ENCODE data around the gene NMD3. TPM values are rescaled to one million over a fixed set of nuclear protein-coding genes. Genes with fewer than 3 reads are reported as not detected.

NMD3 gene
- total RNA-seq, 1 donor from 2014 or later = 35.3 TPM

DNA sequence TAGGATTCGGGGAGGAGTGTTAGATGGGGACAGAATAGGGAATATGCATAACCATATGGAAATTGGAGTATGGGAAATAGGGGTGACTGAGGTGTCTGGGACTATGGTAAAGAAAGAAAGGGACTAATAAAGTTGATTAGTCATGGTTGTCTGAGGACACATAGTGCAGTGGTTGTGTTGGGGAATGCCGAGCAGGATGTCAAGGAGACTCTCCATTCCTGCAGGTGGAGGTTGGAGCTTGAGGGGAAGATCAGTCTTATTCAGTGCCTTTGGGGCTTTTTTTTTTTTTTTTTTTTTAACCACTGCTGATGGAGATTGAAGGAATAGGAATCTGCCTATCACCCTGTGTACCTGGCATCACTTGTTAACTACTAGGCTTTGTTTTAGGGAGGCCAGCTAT, 10.8 kb downstream of the NMD3 start:
- no peak for ATAC-seq

DNA sequence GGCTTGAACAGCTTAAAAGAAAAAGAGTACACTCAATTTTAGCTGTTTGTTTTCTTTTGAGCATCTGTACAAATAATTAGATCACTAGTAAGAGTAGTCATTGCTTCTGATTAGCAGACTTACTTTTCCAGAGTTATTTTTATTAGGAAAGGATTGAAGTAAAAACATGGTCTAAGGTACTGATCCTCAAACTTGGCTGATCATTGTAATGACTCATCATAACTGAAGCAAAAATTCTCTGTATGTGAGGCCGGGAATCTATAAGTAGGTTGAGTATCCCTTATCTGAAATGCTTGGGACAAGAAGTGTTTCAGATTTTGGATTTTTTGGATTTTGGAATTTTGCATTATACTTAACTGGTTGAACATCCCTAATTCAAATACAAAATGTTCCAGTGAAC, 12.4 kb downstream of the NMD3 start:
- no peak for ATAC-seq

DNA sequence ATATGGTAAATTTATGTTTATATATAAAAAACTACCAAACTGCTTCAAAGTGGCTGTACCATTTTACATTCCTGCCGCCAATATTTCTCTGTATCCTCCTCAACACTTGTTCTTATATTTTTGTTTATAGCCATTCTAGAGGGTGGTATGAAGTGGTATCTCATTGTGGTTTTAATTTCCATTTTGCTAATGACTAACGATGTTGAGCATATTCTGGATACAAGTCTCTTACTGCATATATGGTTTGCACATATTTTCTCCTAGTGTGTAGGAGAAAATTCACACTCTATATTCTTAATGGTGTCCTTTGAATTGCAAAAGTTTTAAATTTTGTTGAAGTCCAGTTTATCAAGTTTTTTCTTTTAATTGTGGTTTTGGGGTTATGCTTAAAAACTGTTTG, 15.1 kb downstream of the NMD3 start:
- ATAC-seq = no peak

DNA sequence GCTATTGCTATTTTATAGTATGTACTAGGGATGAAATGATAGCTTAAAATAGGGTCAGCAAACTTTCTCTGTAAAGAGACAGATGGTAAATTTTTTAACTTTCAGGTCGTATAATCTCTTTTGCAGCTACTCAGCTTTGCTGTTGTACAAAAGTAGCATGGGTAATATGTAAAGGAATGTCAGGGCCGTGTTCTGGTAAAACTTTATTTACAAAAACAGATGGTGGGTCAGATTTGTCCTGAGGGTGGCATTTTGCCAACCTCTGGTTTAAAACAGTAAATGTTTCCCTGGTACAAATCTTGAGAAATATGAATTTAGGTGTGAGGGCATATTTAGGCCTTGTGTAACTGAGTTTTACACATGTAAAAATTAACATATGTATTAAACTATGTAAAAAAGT, 18.6 kb downstream of the NMD3 start:
- no peak for ATAC-seq

DNA sequence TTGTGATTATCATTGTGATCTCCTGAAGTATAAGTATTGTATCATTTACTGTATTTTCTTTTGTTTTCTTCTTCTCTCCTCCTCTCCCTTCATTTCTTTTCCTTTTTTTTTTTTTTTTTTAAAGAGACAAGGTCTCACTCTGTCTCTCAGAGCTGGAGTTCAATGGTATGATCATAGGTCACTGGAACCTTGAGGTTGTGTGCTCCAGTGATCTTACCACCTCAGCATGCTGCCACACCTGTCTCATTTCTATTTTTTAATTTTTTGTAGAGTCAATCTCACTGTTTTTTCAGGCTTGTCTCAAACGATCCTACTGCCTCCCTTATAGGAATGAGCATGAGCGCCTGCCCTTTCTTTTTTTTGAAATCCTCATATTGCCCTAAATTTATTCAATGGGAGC, 23.4 kb downstream of the NMD3 start:
- ATAC-seq = no peak

DNA sequence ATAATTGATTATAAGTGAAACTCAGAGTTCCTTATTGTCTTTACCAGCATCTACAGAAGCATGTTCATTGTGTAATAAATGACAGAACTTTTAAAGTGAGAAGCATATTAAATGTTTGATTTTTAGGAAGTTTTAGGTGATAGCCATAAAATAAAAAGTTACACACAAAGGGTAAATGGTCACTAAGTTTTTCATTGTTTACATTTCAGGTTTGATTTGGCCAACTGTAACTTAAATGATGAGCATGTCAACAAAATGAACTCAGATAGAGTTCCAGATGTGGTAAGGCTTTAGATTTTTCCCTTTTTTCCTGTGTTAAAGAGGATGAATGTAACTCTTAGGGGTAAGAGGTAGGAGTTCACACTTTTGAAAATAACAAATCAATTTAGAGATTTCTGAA, 25.9 kb downstream of the NMD3 start:
- ATAC-seq = no peak

DNA sequence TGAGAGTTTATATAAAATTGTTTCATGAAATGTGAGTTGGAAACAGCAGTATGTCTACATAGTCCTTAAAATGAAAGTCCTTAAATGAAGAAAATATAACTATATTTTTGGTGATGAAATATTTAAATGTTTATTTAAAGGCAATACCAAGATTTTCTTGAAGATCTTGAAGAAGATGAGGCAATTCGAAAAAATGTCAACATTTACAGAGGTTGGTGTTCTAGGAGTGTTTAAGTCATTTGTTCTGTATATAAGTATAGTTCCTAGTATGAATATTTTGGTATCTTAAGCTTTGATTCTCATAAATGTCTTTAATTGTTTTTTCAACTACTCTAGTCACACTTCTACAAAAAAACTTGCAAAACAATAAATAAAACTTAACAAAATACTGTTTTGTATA, 29.0 kb downstream of the NMD3 start:
- ATAC-seq = no peak

DNA sequence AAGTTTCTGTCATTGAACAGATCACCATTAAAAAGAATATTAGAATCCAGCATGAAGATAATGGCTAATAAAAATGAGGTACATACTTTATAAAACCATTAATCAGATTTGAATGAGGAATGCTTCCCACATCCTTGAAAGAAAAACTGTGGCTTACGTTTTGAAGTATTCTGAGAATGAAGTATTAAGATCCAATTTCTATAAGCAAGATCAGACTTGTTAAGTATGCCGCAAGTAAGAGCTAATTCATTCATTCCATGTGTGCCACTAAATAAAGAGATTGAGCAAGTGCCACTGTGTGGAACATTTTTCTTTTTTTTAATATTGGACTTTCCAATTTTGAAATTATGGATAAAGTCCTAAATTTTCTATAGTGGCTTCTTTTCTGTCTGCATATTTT, 30.6 kb downstream of the NMD3 start:
- no peak for ATAC-seq

DNA sequence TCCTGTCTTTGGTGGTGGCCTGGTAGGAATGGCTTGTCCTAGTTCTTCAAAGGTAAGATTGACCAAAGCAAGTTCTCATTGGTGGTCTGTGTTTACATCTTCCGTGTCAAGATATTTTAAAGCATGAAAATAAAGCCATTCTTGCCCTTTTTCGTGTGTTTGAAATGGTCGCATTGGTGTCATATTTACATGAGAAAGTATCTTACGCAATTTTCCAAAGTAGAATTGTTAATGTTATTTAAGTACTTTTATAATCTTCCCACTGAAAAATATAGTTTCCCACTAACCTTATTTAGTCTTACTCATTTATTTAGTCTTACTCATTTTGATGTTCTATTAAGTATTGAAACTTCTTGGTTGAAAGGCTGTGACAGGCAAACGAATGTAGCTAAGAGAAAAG, 31.0 kb downstream of the NMD3 start:
- ATAC-seq = no peak

DNA sequence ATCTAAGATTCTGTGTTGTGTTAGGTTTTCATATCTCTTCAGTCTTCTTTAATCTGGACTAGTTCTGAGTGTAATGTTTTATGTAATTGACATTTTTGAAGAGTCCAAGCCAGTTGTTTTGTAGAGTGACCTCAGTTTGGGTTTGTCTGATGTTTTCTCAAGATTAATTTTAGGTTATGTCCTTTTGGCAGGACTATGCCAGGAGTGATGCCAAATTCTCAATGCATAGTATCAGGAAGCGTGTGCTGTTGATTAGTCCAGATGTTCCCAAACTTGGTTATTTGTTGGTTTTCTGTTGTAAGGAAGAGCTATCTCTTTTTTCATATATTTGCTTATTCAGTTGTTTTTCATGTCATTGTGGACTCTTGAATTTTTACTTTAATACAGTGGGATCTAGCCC, 32.6 kb downstream of the NMD3 start:
- ATAC-seq = no peak

DNA sequence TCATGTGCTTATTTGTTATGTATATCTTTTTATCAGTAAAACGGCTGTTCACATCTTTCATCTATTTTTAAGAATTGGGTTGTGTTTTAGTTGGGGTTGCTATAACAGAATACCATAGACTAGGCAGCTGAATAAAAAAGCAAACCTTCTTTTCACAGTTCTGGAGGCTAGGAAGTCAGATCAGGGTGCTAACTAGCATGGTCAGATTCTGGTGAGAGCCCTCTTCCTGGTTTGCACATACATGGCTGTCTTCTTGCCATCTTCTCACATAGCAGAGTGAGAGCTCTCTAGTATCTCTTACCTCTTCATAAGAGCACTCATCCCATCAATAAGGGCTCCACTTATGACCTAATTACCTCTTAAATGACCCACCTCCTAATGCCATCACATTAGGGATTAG, 33.8 kb downstream of the NMD3 start:
- ATAC-seq = no peak

DNA sequence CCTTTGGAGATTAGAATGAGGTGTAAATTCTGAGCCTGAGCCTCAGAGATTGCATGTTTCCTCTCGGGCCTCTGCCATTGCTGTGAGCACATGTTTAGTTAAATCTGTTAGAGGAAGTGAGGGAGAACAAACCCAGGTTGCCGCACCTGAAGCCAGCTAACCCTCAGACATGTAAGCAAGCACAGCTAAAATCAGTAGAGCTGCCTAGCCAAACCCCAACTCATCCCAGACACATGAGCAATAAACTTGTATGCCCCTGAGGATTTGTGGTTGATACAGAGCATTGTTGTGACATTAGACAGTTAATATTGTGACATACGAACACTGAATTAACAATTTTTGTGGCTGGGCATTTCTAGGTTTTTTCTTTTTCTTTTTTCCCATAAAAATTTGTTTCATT, 41.9 kb downstream of the NMD3 start:
- ATAC-seq = peak; percentile 47

DNA sequence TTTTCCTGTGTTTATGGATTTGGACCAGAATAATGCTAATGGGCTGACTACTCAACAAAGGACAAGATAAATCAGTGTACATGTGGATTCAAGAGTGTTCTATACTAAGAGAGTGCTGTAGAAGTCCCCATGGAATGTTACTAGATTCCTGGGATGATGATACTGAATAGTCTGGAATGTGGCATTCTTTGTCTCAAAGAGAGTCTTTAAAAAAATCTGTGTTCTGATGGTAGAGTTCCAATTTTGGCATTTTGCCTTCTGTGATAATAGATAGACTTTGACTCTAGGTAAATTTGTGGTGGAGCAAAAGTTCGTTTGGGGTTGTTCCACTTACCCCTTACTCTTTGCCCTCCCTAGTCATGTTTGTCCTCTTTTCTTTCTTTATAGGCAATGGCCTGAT, 43.7 kb downstream of the NMD3 start:
- no peak for ATAC-seq

DNA sequence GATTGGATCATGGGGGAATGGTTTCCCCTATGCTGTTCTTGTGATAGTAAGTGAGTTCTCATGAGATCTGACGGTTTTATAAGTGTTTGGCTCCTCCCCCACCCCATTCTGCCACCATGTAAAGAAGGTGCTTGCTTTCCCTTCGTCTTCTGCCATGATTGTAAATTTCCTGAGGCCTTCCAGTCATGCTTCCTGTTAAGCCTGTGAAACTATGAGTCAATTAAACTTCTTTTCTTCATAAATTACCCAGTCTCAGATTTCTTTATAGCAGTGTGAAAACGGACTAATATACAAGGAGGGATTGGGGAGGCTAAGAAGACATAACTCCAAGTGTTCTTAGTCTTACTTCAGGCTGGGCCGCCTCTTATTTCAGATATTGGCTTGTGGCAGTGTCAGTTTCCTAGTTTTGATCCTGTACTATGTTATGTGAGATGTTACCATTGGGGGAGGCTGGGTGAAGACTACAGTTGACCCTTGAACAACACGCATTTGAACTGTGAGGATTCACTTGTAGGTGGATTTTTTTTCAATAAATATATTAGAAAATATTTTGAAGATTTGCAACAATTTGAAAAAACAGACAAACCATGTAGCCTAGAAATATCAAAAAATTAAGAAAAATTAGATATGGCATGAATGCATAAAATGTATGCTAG, 44.9 kb downstream of the NMD3 start:
- no peak for ATAC-seq

DNA sequence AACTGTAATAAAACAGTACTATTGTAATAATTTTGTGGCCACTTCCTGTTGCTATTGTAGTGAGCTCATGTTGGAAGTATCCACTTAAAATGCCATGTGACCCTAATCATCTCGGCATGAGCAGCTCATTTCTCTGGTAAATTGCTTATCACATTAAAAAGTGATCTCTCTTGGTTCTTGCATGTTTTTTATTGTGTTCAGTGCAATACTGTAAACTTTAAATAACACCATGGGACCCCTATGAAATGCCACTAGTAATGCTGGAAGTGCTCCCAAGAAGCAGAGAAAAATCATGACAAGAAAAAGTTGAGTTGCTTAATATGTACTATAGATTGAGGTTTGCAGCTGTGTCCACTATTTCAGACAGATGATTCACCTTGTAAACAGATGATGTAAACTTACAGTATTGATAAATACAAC, 45.6 kb downstream of the NMD3 start:
- no peak for ATAC-seq

DNA sequence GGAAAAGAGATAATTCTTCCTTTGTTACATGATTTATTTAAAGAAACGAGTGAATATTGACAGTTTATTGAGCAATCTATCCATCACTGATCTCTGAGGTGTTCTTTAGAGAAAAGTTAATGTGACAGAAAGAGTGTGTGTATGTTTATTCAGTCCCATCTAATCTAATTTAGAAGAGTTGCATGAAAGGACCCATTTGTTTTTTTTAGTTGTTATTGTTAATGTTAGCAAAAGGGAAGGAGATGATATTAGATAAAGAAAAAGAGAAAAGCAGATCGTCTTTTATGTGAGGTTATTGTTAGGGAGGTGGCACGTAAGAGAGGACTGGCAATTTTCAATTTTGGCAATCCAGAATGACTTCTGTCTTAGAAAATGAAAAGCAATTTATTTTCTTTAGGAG, 46.5 kb downstream of the NMD3 start:
- ATAC-seq = no peak

DNA sequence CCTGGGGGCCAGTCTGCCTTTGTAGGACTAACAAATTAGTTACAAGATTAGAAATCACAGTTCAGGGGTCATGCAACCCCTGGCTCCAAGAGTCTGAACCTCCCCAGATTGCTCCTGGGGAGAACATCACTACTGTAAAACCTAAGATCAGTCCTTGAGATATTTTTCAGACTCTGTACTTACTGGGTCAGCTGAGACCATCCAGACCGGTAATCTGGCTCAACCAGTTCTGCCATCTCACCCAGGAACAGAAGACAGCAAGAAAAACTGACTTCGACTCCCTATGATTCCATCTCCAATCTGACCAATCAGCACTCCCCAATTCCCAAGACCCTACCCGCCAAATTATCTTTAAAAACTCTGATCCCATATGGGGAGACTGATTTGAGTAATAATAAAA, 47.5 kb downstream of the NMD3 start:
- no peak for ATAC-seq

DNA sequence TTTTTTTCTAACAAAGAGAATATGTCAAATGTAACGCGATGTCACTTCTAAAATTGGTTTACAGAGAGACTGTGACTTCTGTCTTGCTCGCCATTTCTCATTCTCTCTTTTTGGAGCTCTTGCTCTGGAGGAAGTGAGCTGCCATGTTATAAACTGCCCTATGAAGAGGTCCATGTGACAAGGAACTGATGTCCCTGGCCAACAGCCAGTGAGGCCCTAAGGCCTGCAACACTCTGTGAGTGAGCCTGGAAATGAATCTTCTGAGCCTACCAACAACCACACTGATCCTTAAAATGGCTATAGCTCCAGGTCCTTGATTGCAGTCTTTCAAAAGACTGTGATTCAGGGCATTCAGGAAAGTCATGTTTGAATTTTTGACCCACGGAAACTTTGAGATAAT, 49.9 kb downstream of the NMD3 start:
- no peak for ATAC-seq

DNA sequence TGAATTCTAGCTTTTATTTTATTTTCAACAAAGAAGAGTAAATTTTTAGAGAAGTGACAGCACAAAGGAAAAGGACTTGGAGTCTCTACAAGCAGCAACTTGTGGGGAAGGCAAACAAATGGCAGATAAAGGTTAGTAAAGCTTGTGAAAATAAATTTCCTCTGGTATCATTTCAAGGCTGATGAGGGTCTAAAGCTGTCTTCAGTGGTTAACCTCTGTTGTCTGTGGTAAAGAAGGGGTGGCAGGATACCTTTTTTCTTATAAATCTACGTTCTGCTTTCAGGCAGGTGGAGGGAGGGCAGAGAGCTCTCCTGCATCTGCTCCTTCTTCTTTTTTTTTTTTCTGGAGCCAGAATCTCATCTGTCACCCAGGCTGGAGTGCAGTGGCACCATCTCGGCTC, 50.5 kb downstream of the NMD3 start:
- no peak for ATAC-seq

DNA sequence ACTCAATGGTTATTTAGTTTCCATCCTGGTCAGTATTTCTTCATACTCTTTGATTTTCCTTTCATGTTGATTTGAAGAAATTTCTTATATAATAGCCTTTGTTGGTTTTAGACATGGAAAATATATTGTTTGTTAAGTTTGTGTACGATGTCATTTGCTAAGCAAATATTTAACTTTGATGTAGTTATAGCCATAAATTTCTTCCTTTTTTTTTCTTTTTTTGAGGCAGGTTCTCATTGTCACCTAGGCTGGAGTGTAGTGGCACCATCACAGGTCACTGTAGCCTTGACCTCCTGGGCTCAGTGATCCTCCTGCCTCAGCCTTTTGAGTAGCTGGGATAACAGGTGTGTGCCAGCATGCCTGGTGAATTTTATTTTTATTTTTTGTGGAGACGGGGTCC, 51.4 kb downstream of the NMD3 start:
- ATAC-seq = no peak

DNA sequence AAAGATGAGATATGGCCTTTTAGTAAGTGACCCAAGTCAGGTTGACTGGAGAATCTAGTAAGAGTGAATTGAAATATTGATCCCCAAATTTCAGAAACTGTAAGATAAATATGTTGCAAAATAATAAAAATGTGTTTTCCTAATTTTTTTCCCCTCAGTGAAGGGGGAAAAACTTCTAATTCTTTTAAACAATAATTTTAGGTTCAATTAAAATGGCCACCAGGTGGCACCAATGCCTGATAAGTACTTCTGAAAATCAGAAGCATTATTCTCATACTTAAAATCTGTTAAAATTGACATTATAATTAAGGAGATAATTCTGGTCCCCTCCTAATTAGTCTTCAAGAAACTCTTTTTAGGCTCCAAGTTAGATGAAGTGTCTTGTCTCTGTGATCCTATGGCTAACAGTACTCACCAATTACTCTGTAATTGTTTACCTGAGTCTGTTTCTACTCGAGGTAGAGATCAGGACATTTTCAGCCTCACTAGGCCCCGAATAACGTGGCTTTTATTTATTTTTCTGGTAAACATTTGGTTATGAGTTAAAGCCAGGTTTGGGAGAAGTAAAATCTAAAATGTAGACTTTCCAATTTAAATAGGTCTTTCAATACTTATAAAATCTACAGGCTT, 52.6 kb downstream of the NMD3 start:
- no peak for ATAC-seq

DNA sequence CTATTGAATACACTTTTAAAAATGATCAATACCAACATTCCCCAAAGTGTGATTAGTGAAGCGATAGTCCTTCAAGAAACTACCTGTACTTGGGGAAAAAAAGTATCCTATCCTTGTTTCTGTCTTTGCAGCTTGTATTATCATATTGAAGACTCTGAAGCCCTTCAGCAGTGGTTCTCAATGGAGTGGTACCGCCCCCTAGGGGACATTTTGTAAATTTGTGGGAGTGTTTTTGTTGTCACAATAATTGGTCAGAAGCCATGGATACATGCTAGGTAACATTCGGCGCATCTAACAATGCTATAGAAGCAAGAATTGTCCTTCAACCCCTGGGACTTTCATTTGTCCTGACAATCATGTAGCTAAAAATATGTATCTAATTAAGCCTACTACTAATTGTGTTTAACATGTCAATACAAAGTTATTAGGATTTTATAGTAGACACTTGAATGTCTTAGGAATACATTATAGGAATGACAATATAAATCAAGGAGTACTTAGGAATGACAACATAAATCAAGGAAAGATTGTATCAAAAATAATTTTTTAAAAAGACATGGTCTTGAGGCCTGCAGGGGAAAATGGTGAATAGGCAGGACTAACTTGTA, 53.7 kb downstream of the NMD3 start:
- ATAC-seq = peak; percentile 27

DNA sequence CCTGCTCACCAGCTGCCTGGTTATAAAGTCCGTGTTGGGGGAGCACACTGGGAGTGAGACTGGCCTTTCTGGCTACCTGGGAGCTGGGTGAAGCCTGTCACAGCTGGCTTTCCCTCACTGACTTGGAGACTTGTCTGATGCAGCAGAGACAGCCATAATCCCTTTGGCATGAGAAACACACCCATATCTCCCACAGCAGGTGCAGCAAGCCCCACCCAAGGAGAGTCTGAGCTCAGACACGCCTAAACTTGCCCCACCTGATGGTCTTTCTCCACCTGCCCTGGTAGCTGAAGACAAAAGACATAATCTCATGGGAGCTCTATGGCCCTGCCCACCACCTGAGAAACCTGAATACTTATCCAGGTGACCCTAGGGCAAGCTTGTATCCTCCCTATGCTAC, 54.8 kb downstream of the NMD3 start:
- ATAC-seq = peak; percentile 99

DNA sequence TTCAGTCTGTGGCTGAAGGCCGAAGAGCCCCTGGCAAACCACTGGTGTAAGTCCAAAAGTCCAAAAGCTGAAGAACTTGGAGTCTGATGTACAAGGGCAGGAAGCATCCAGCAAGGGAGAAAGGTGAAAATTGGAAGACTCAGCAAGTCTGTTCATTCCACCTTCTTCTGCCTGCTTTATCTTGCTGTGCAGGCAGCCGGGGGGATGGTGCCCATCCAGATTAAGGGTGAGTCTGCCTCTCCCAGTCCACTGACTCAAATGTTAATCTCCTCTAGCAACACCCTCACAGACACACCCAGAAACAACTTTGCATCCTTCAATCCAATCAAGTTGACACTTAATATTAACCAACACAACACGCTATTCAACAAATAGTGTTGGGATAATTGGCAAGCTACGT, 61.3 kb downstream of the NMD3 start:
- peak; percentile 71 for ATAC-seq

DNA sequence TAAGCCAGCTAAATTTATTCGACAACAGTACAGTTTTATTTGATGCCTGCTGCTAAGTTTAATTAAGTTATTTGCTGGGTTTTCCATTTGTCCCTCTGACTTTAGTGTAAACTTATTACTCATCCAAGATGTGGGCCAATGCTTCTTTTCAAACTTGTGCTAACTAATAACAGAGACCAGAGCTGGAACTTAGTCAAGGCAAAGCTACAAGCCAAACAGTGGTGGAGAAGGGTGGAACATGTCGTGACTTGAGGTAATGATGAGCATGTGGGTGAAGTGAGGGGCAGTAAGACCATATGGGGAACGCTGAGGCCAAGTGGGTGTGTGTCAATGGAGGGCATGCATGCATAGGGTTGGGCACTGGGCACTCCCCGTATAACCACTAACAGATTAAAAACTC, 63.9 kb downstream of the NMD3 start:
- ATAC-seq = peak; percentile 96
